ENCODE measurements around the gene MCU. TPM values are rescaled to one million over a fixed set of nuclear protein-coding genes. Genes with fewer than 3 reads are reported as not detected.

Gene MCU
- total RNA-seq, 2 donors from 2014 or later, result 7.9 to 17.1 TPM

DNA sequence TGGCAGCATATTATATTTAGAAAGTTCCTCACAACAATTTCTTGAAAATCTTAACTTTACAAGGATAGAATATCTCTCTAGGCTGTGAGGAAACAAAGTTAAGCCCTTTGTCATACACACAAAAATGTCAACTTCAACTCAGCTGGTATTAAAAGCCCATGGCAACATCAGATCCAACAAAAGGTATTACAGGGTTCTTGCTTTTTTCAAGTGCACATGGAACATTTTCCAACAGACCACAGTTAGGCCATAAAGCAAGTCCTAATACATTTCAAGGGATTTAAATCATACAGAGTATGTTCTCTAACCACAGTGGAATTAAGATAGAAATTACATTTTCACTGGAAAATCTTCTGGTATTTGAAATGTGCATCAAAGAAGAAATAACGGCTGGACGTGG is 129.7 kb downstream of the MCU start:
- intact Hi-C loops (cut with DNase I), result no loop called here
- no peak for DNase-seq
- WGBS, 2 donors, result 94 to 95% methylated on average over 2 of the region's 2 CpGs
- Histone ChIP-seq H3K27me3 (no peaks in the 10 kb centered on the region), H3K4me1 (no peaks in the 10 kb centered on the region), H3K36me3 (replicated peaks in 1 of 2; ENCODE audit: insufficient read depth in 1 of 2, low read depth in 2 of 2) (no peaks in the 10 kb centered on the region), H3K9me3 (no peaks in the 10 kb centered on the region), H3K4me3 (no peak overlapping the region), H3K27ac (no peak overlapping the region)
- ATAC-seq, result no peak
- no peak for TF ChIP-seq POLR2A (IDR thresholded peaks at IDR 0.05)
- TF ChIP-seq, protein P1, sequence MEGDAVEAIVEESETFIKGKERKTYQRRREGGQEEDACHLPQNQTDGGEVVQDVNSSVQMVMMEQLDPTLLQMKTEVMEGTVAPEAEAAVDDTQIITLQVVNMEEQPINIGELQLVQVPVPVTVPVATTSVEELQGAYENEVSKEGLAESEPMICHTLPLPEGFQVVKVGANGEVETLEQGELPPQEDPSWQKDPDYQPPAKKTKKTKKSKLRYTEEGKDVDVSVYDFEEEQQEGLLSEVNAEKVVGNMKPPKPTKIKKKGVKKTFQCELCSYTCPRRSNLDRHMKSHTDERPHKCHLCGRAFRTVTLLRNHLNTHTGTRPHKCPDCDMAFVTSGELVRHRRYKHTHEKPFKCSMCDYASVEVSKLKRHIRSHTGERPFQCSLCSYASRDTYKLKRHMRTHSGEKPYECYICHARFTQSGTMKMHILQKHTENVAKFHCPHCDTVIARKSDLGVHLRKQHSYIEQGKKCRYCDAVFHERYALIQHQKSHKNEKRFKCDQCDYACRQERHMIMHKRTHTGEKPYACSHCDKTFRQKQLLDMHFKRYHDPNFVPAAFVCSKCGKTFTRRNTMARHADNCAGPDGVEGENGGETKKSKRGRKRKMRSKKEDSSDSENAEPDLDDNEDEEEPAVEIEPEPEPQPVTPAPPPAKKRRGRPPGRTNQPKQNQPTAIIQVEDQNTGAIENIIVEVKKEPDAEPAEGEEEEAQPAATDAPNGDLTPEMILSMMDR (IDR thresholded peaks at IDR 0.05), result no peak

DNA sequence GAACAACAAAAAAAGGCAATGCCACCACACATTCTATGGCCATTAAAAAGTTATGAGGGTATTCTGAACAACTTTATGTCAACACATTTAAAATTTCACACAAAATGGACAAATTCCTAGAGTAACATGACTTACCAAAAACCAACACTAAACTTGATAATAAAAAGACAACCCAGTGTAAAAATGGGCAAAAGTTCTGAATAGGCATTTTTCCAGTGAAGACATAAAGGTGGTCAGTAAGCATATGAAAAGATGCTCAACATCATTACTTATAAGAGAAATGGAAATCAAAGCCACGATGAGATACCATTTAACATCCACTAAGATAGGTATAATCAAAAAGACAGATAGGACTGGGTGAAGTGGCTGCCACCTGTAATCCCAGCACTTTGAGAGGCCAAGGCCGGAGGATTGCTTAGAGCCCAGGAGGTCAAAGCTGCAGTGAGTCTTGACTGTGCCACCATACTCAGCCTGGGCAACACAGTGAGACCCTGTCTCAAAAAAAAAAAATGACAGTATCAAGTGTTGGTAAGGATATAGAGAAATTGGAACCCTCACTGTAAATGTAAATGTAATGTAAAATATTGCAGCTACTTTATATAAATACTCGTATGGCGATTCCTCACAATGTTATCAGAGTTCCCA is 130.5 kb downstream of the MCU start:
- H3K27ac ChIP-seq, result no peak overlapping the region
- H3K36me3 ChIP-seq (replicated peaks in 1 of 2; ENCODE audit: insufficient read depth in 1 of 2, low read depth in 2 of 2), result no peaks in the 10 kb centered on the region
- ATAC-seq (no peak), DNase-seq (no peak)
- TF ChIP-seq, protein P1 (IDR thresholded peaks at IDR 0.05), result no peak
- TF ChIP-seq POLR2A (IDR thresholded peaks at IDR 0.05), result no peak
- intact Hi-C loops (cut with DNase I), result no loop called here
- H3K9me3 ChIP-seq, result no peaks in the 10 kb centered on the region
- H3K27me3 ChIP-seq, result no peaks in the 10 kb centered on the region
- H3K4me3 ChIP-seq, result no peak overlapping the region
- H3K4me1 ChIP-seq, result no peaks in the 10 kb centered on the region
- WGBS, 2 donors, result 95 to 97% methylated on average over 4 of the region's 4 CpGs

DNA sequence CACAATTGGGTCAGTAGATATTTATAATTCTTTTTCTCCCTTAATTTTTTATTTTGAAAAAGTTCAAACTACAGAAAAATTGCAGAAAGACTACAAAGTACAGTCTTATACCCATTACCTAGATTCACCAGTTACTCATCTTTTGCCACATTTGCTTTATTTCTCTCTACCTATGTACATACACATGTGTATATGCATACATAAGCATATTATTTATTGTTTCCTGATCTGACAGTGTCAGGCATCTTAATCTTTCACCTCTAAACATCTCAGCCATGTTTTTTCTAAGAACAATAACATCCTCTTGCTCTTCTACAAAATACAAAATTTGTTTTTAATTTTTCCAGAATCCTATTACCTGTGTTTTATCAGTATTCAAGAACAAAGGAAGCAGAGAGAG is 133.2 kb downstream of the MCU start:
- Histone ChIP-seq H3K4me3 (no peak overlapping the region), H3K36me3 (replicated peaks in 1 of 2; ENCODE audit: insufficient read depth in 1 of 2, low read depth in 2 of 2) (no peaks in the 10 kb centered on the region), H3K27me3 (no peaks in the 10 kb centered on the region), H3K4me1 (peaks cover 4% of the 10 kb centered on the region), H3K9me3 (no peaks in the 10 kb centered on the region), H3K27ac (no peak overlapping the region)
- ATAC-seq (no peak), DNase-seq (no peak)
- no peak for TF ChIP-seq POLR2A (IDR thresholded peaks at IDR 0.05)
- TF ChIP-seq, protein P1 (IDR thresholded peaks at IDR 0.05), result no peak
- intact Hi-C loops (cut with DNase I), result no loop called here

DNA sequence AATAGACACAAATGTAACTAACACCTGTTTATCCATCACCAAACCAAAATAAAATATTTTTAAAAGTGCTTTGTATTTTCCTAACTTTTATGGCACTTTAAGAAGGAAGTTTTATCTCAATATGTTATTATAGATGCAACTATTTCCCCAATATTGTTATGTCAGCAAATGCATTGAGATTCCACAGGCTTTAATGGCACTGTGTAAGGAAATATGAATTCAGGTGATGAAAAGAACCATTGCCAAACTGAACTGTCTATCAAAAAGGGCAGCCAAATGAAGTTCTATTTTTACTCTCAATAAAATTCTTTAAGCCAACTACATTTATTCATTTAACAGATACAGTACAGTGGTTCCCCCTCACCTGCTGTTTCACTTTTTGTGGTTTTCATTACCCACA is 134.4 kb downstream of the MCU start:
- no peaks in the 10 kb centered on the region for H3K36me3 ChIP-seq (replicated peaks in 1 of 2; ENCODE audit: insufficient read depth in 1 of 2, low read depth in 2 of 2)
- H3K27me3 ChIP-seq, result no peaks in the 10 kb centered on the region
- H3K27ac ChIP-seq, result no peak overlapping the region
- no peak for TF ChIP-seq POLR2A (IDR thresholded peaks at IDR 0.05)
- TF ChIP-seq, protein P1 (IDR thresholded peaks at IDR 0.05), result no peak
- no peak for DNase-seq
- H3K4me1 ChIP-seq, result peaks cover 15% of the 10 kb centered on the region
- intact Hi-C loops (cut with DNase I), result no loop called here
- ATAC-seq, result no peak
- H3K9me3 ChIP-seq, result no peaks in the 10 kb centered on the region
- no peak overlapping the region for H3K4me3 ChIP-seq

DNA sequence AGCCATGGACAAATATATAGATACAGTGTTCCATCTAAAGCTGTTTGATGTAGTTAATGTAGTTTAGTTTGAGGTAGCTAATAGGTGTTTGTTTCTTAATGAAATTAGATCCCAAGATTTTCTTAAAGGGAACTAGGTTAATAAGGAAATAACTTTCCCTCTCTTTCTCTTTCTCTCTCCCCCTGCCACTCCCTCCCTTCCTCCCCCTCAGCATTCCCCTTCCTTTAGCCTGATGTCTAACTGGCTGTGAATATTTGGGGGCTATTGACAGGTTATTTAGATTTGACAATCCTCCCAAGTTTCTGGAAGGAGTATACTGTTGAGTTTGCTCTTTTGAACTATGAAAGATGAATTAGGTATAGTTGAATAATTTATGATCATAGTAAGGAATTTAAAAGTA is 136.4 kb downstream of the MCU start:
- DNase-seq (no peak), ATAC-seq (no peak)
- no peak for TF ChIP-seq POLR2A (IDR thresholded peaks at IDR 0.05)
- TF ChIP-seq, protein P1 (IDR thresholded peaks at IDR 0.05), result no peak
- H3K4me1 ChIP-seq, result peaks cover 15% of the 10 kb centered on the region
- H3K4me3 ChIP-seq, result no peak overlapping the region
- peak overlapping the region in 1 of 4 donors; percentile 13 for H3K27ac ChIP-seq
- intact Hi-C loops (cut with DNase I), result no loop called here
- no peaks in the 10 kb centered on the region for H3K27me3 ChIP-seq
- H3K36me3 ChIP-seq (replicated peaks in 1 of 2; ENCODE audit: insufficient read depth in 1 of 2, low read depth in 2 of 2), result no peaks in the 10 kb centered on the region
- no peaks in the 10 kb centered on the region for H3K9me3 ChIP-seq

All from body of pancreas (tissue), 4 donors.